Uterus (tissue), 2 donors: ENCODE measurements around the gene SMC3.

Experiments
- POLR2A ChIP-seq, 2 donors: fragments of 450-650 bp; IDR thresholded peaks; one replicate each; pipeline ENCODE4 v1.6.1; 2016; ENCODE audit warnings: antibody characterized with exemption in 2 of 2, mild to moderate bottlenecking in 1 of 2, moderate library complexity in 1 of 2
- TF ChIP-seq, protein P1 (sequence below), 4 experiments: fragments of 200-600 bp in 2 of 4; fragments of 450-650 bp in 2 of 4; sonication (generic) in 2 of 4; IDR thresholded peaks; one replicate each; pipeline ENCODE4 v1.5.1; 2016 to 2019; ENCODE audit warnings: antibody characterized with exemption in 4 of 4, mild to moderate bottlenecking in 2 of 4, moderate library complexity in 1 of 4

DNA sequence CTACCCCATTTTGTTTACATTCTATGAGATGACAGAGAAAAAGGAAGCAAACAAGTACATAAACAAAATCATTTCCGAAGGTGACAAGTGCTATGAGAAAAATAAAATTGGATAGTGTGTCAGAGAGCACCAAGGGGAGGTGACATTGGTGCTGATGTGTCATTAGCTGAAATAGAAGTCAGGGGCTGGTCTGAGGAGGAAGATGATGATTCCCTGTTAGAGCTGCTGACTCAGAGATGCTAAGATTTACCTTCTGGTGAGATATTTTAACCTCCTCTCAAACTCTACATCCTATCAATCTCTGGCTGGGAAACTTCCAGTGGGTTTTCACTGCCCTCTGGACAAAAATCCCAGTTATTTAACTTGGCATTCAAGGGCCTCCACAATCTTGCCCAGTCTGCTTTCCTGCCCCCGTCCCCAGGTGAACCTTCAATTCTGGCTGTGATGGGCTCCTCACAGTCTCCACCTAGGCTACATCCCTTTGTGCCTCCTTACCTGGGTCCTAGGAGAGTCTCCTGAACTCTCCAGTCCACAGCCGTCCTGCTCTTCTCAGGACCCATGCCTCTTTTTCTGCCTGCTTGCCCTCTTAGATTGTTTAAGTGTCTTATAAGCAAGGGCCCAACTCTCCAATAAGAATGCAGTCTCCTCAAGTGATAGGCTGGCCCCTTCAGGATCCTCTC, 43.2 kb upstream of the SMC3 start:
- TF ChIP-seq, protein P1, sequence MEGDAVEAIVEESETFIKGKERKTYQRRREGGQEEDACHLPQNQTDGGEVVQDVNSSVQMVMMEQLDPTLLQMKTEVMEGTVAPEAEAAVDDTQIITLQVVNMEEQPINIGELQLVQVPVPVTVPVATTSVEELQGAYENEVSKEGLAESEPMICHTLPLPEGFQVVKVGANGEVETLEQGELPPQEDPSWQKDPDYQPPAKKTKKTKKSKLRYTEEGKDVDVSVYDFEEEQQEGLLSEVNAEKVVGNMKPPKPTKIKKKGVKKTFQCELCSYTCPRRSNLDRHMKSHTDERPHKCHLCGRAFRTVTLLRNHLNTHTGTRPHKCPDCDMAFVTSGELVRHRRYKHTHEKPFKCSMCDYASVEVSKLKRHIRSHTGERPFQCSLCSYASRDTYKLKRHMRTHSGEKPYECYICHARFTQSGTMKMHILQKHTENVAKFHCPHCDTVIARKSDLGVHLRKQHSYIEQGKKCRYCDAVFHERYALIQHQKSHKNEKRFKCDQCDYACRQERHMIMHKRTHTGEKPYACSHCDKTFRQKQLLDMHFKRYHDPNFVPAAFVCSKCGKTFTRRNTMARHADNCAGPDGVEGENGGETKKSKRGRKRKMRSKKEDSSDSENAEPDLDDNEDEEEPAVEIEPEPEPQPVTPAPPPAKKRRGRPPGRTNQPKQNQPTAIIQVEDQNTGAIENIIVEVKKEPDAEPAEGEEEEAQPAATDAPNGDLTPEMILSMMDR (IDR thresholded peaks at IDR 0.05) = no peak
- no peak for TF ChIP-seq POLR2A (IDR thresholded peaks at IDR 0.05)
